ENCODE data around the gene LRIF1.

DNA sequence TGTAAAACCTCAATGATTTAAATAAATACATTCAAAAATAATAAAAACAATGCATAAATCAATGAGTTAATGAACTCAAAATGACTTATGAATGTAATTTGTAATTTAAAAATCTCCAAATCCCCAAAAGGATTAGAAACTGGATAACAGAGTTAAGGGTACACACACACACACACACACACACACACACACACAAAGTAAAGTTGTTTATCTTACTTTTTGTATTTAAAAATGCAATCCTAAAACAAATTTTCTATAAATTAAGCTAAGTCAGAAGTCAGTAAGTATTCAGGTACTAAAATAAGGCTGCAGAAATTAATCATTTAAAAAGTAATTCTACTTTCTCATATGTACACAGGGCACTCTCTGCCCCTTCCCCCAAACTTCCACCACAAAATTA, 1.8 kb downstream of the LRIF1 start:
- TF ChIP-seq, protein P1, sequence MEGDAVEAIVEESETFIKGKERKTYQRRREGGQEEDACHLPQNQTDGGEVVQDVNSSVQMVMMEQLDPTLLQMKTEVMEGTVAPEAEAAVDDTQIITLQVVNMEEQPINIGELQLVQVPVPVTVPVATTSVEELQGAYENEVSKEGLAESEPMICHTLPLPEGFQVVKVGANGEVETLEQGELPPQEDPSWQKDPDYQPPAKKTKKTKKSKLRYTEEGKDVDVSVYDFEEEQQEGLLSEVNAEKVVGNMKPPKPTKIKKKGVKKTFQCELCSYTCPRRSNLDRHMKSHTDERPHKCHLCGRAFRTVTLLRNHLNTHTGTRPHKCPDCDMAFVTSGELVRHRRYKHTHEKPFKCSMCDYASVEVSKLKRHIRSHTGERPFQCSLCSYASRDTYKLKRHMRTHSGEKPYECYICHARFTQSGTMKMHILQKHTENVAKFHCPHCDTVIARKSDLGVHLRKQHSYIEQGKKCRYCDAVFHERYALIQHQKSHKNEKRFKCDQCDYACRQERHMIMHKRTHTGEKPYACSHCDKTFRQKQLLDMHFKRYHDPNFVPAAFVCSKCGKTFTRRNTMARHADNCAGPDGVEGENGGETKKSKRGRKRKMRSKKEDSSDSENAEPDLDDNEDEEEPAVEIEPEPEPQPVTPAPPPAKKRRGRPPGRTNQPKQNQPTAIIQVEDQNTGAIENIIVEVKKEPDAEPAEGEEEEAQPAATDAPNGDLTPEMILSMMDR (IDR thresholded peaks at IDR 0.05): no peak
- no peak for TF ChIP-seq EZH2phosphoT487 (IDR thresholded peaks at IDR 0.05)
